SH-SY5Y (cell line): ENCODE results near the gene SGTA.

ENCODE experiments used
- GATA2 ChIP-seq: IDR thresholded peaks from 2 replicates; pipeline ENCODE4 v1.6.1; 2011; ENCODE audit warnings: mild to moderate bottlenecking, low read depth, low read length
- GATA3 ChIP-seq: IDR thresholded peaks from 2 replicates; pipeline ENCODE4 v1.6.1; 2011; ENCODE audit warnings: low read depth, mild to moderate bottlenecking, low read length, moderate library complexity

- TF ChIP-seq GATA2: no peak
- TF ChIP-seq GATA3: no peak
Measured at GRCh38 chr19:2814426-2814825, 31.4 kb upstream of the SGTA start.
